DOHH2 (cell line): ENCODE measurements around the gene ZBTB43.

Experiments
- H3F3A ChIP-seq: fragments of 200-600 bp; sonication (generic), shearing (Covaris generic); 2 replicates; pipeline ENCODE4 v1.6.0; 2016; ENCODE audit warnings: antibody characterized with exemption, mild to moderate bottlenecking; ENCODE audit not compliant: control insufficient read depth, insufficient read depth
- H3K27ac ChIP-seq: fragments of 200-600 bp; sonication (generic); 2 replicates; pipeline ENCODE4 v1.5.1; 2014; ENCODE audit warnings: low read depth, mild to moderate bottlenecking, low read length, moderate library complexity
- H3K27me3 ChIP-seq: fragments of 200-600 bp; sonication (generic); 2 replicates; pipeline ENCODE4 v1.6.1; 2014; ENCODE audit warnings: mild to moderate bottlenecking, low read length, mixed read lengths; ENCODE audit not compliant: control insufficient read depth
- H3K36me3 ChIP-seq: fragments of 200-600 bp; sonication (generic); 2 replicates; pipeline ENCODE4 v1.6.1; 2014; ENCODE audit warnings: mild to moderate bottlenecking, low read length, moderate library complexity, mixed read lengths; ENCODE audit not compliant: control insufficient read depth
- H3K4me1 ChIP-seq: fragments of 200-600 bp; sonication (generic); 2 replicates; pipeline ENCODE4 v1.6.1; 2014; ENCODE audit warnings: mild to moderate bottlenecking, low read length, mixed read lengths; ENCODE audit not compliant: control insufficient read depth
- H3K4me2 ChIP-seq: fragments of 200-600 bp; sonication (generic); 2 replicates; pipeline ENCODE4 v1.6.0; 2014; ENCODE audit warnings: mild to moderate bottlenecking, low read length, moderate library complexity
- H3K4me3 ChIP-seq: fragments of 200-600 bp; sonication (generic); 2 replicates; pipeline ENCODE4 v1.5.1; 2014; ENCODE audit warnings: mild to moderate bottlenecking, low read length, mixed read lengths
- H3K79me2 ChIP-seq: fragments of 200-600 bp; sonication (generic); 2 replicates; pipeline ENCODE4 v1.6.1; 2014; ENCODE audit warnings: mild to moderate bottlenecking, low read length, mixed read lengths; ENCODE audit not compliant: control insufficient read depth
- H3K9me2 ChIP-seq: fragments of 200-600 bp; sonication (generic); replicated peaks from 2 replicates; pipeline ENCODE4 v1.6.1; 2014; ENCODE audit warnings: mild to moderate bottlenecking, low read length, mixed read lengths; ENCODE audit not compliant: control insufficient read depth
- H3K9me3 ChIP-seq: fragments of 200-600 bp; sonication (generic); 2 replicates; pipeline ENCODE4 v1.6.1; 2014; ENCODE audit warnings: antibody characterized with exemption, low read length, mixed read lengths; ENCODE audit not compliant: control insufficient read depth, insufficient read depth
- H4K20me1 ChIP-seq: fragments of 200-600 bp; sonication (generic); 2 replicates; pipeline ENCODE4 v1.6.0; 2014; ENCODE audit warnings: low read depth, mild to moderate bottlenecking, antibody characterized with exemption, low read length, moderate library complexity; ENCODE audit not compliant: control insufficient read depth, insufficient read depth
- CTCF ChIP-seq: fragments of 200-600 bp; sonication (generic); IDR thresholded peaks from one replicate; pipeline ENCODE4 v1.5.1; 2014; ENCODE audit warnings: antibody characterized with exemption, mild to moderate bottlenecking, low read depth, low read length; ENCODE audit not compliant: poor library complexity, severe bottlenecking
- EZH2phosphoT487 ChIP-seq: fragments of 200-600 bp; sonication (generic); IDR thresholded peaks from 2 replicates; pipeline ENCODE4 v1.6.1; 2017; ENCODE audit warnings: borderline replicate concordance, mild to moderate bottlenecking, antibody characterized with exemption, low read length, moderate library complexity, mixed read lengths

ZBTB43 gene

GRCh38 chr9:126763130-126763764, 41.6 kb upstream of the ZBTB43 start:
- H3K4me1 ChIP-seq, result 0 out of 2 replicates have a peak, but pooled peaks cover 4% of the 10 kb centered on the region
- H3K4me2 ChIP-seq, result no peak overlapping the region
- no peak overlapping the region for H3K27ac ChIP-seq
- TF ChIP-seq CTCF, result no peak
- no peak for TF ChIP-seq EZH2phosphoT487
- no peaks in the 10 kb centered on the region for H3K9me3 ChIP-seq
- H3K4me3 ChIP-seq, result no peak overlapping the region
- H3K36me3 ChIP-seq, result no peaks in the 10 kb centered on the region
- no peaks in the 10 kb centered on the region for H3F3A ChIP-seq
- no peaks in the 10 kb centered on the region for H3K9me2 ChIP-seq
- H4K20me1 ChIP-seq, result no peaks in the 10 kb centered on the region
- no peaks in the 10 kb centered on the region for H3K27me3 ChIP-seq
- H3K79me2 ChIP-seq, result no peaks in the 10 kb centered on the region

GRCh38 chr9:126773004-126773607, 31.7 kb upstream of the ZBTB43 start:
- no peaks in the 10 kb centered on the region for H3K9me3 ChIP-seq
- H3K4me1 ChIP-seq, result no peaks in the 10 kb centered on the region; the same call in 1 of the 2 replicates
- no peaks in the 10 kb centered on the region; the same call in 1 of the 2 replicates for H3F3A ChIP-seq
- no peaks in the 10 kb centered on the region for H3K79me2 ChIP-seq
- H3K27ac ChIP-seq, result no peak overlapping the region
- H3K27me3 ChIP-seq, result peaks cover 10% of the 10 kb centered on the region; the same call in 1 of the 2 replicates
- no peaks in the 10 kb centered on the region for H3K36me3 ChIP-seq
- H3K9me2 ChIP-seq, result no peaks in the 10 kb centered on the region
- H3K4me3 ChIP-seq, result no peak overlapping the region
- H4K20me1 ChIP-seq, result no peaks in the 10 kb centered on the region
- TF ChIP-seq EZH2phosphoT487 (no peak), CTCF (peak; percentile 36)
- H3K4me2 ChIP-seq, result no peak overlapping the region

GRCh38 chr9:126775926-126776325, 28.9 kb upstream of the ZBTB43 start:
- Histone ChIP-seq H3K36me3 (no peaks in the 10 kb centered on the region), H3K9me3 (no peaks in the 10 kb centered on the region), H3K4me2 (no peak overlapping the region), H3K27ac (no peak overlapping the region), H3F3A (no peaks in the 10 kb centered on the region; the same call in 1 of the 2 replicates), H3K27me3 (peaks cover 10% of the 10 kb centered on the region; the same call in 1 of the 2 replicates), H3K79me2 (no peaks in the 10 kb centered on the region), H3K4me1 (no peaks in the 10 kb centered on the region; the same call in 1 of the 2 replicates), H4K20me1 (no peaks in the 10 kb centered on the region), H3K4me3 (no peak overlapping the region), H3K9me2 (no peaks in the 10 kb centered on the region)
- TF ChIP-seq CTCF, result no peak
- TF ChIP-seq EZH2phosphoT487, result no peak
